NK-92 (cell line): ENCODE data around the gene RABGGTA.
"Not testable (repeated sequence)": the region's sequence is repeated elsewhere in the genome, so short reads cannot be mapped to it uniquely, and the experiment has no call there.

Experiments used
- DNase-seq: peaks from one replicate; lab custom pipeline; 2025; ENCODE audit not compliant: unreplicated experiment; lab: John Stamatoyannopoulos, UW

The RABGGTA gene

GRCh38 chr14:24245350-24245749, 26.0 kb downstream of the RABGGTA start:
- DNase-seq, result not testable (repeated sequence)

- no peak for DNase-seq
These were observed 28.0 kb downstream of the RABGGTA start for GRCh38 chr14:24243336-24243836.

- DNase-seq, result peak; percentile 75
These were observed 29.5 kb downstream of the RABGGTA start for GRCh38 chr14:24241829-24242443.

- no peak for DNase-seq
These were observed 31.1 kb downstream of the RABGGTA start for GRCh38 chr14:24240110-24240918.

- no peak for DNase-seq
These were observed 32.8 kb downstream of the RABGGTA start for GRCh38 chr14:24238527-24239037.

GRCh38 chr14:24238123-24238522, 33.3 kb downstream of the RABGGTA start:
- DNase-seq, result no peak

GRCh38 chr14:24237463-24237955, 33.9 kb downstream of the RABGGTA start:
- no peak for DNase-seq

GRCh38 chr14:24236689-24237462, 34.5 kb downstream of the RABGGTA start:
- DNase-seq, result no peak

GRCh38 chr14:24235804-24236688, 35.4 kb downstream of the RABGGTA start:
- DNase-seq, result no peak

GRCh38 chr14:24234095-24235005, 37.0 kb downstream of the RABGGTA start:
- DNase-seq, result no peak

- no peak for DNase-seq
These were observed 37.9 kb downstream of the RABGGTA start for GRCh38 chr14:24233538-24233866.

- no peak for DNase-seq
These were observed 38.5 kb downstream of the RABGGTA start, which contains the start of gene GMPR2 for GRCh38 chr14:24232645-24233537. TSS of gene GMPR2 (plus strand) at chr14:24232929. CDS start at chr14:24233254, 325 bp downstream.

- DNase-seq, result peak; percentile 30
These were observed 39.2 kb downstream of the RABGGTA start, which contains the start of gene NEDD8 for GRCh38 chr14:24232121-24232644. TSS of gene NEDD8 (minus strand) at chr14:24232367. CDS start at chr14:24232267, 100 bp downstream.

GRCh38 chr14:24231263-24232120, 39.9 kb downstream of the RABGGTA start:
- DNase-seq, result no peak

GRCh38 chr14:24228902-24229301, 42.5 kb downstream of the RABGGTA start:
- DNase-seq, result no peak

- no peak for DNase-seq
These were observed 44.9 kb downstream of the RABGGTA start for GRCh38 chr14:24226473-24226872.

GRCh38 chr14:24224618-24225071, 46.8 kb downstream of the RABGGTA start:
- DNase-seq, result no peak
